Right lobe of liver (tissue), 4 donors: ENCODE measurements around the gene ST3GAL2.

Experiments
- POLR2A ChIP-seq: fragments of 450-650 bp; IDR thresholded peaks from one replicate; pipeline ENCODE4 v1.6.1; 2017; ENCODE audit warnings: antibody characterized with exemption, mild to moderate bottlenecking
- TF ChIP-seq, protein P1 (sequence below), 4 donors: fragments of 200-600 bp in 3 of 4; fragments of 450-650 bp in 1 of 4; IDR thresholded peaks; one replicate each; pipeline versions ENCODE4 v1.5.1 to v1.8.0; 2016 to 2022; ENCODE audit warnings: antibody characterized with exemption in 4 of 4, mild to moderate bottlenecking in 2 of 4
- donor health status: DM: no; HTN: no; CAD: no.
- donor health status: DM: no; HTN: no; CAD: no.
- donor health status: DM: no; HTN: yes; CAD: no.

DNA sequence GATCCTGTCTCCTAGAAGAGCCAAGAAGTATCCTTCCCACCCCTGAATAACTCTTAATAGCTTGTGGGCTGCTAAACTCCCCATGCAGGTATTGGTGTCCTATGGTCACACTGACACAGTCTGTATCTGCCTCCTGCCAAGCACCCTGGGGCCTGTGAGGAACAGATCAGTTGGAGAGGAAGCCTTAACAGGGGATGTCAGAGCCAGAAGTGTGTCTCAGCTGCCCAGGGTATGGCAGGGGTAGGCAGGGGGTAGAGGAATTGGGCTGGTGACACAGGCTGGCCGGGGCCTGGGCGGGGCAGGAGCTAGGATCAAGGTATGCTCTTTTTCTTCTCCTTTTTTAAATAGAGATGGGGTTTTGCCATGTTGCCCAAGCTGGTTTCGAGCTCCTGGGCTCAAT lies 47.5 kb downstream of the ST3GAL2 start:
- TF ChIP-seq, protein P1, sequence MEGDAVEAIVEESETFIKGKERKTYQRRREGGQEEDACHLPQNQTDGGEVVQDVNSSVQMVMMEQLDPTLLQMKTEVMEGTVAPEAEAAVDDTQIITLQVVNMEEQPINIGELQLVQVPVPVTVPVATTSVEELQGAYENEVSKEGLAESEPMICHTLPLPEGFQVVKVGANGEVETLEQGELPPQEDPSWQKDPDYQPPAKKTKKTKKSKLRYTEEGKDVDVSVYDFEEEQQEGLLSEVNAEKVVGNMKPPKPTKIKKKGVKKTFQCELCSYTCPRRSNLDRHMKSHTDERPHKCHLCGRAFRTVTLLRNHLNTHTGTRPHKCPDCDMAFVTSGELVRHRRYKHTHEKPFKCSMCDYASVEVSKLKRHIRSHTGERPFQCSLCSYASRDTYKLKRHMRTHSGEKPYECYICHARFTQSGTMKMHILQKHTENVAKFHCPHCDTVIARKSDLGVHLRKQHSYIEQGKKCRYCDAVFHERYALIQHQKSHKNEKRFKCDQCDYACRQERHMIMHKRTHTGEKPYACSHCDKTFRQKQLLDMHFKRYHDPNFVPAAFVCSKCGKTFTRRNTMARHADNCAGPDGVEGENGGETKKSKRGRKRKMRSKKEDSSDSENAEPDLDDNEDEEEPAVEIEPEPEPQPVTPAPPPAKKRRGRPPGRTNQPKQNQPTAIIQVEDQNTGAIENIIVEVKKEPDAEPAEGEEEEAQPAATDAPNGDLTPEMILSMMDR (IDR thresholded peaks at IDR 0.05) = no peak
- TF ChIP-seq POLR2A = no peak
